Ishikawa (cell line): ENCODE measurements around the gene LIPN.

Source experiments
- CEBPB ChIP-seq: IDR thresholded peaks from 2 replicates; pipeline ENCODE4 v1.6.1; 2012
- CREB1 ChIP-seq: IDR thresholded peaks from 2 replicates; pipeline ENCODE4 v1.6.1; 2012; ENCODE audit warnings: low read depth
- EGR1 ChIP-seq: IDR thresholded peaks from 2 replicates; pipeline ENCODE4 v1.6.1; 2012
- EP300 ChIP-seq: IDR thresholded peaks from 2 replicates; pipeline ENCODE4 v1.6.1; 2012; ENCODE audit warnings: borderline replicate concordance
- FOXM1 ChIP-seq: IDR thresholded peaks from 2 replicates; pipeline ENCODE4 v1.6.1; 2012; ENCODE audit warnings: low read depth, borderline replicate concordance
- MAX ChIP-seq: IDR thresholded peaks from 2 replicates; pipeline ENCODE4 v1.6.1; 2012
- NFIC ChIP-seq: IDR thresholded peaks from 2 replicates; pipeline ENCODE4 v1.6.1; 2012
- RAD21 ChIP-seq: IDR thresholded peaks from 2 replicates; pipeline ENCODE4 v1.6.1; 2012; ENCODE audit warnings: low read depth
- REST ChIP-seq: IDR thresholded peaks from 2 replicates; pipeline ENCODE4 v1.6.1; 2012; ENCODE audit warnings: low read depth, mild to moderate bottlenecking
- TAF1 ChIP-seq: IDR thresholded peaks from 2 replicates; pipeline ENCODE4 v1.6.1; 2012; ENCODE audit warnings: low read depth, mild to moderate bottlenecking
- TCF12 ChIP-seq: IDR thresholded peaks from 2 replicates; pipeline ENCODE4 v1.6.1; 2012; ENCODE audit warnings: low read depth
- TEAD4 ChIP-seq: IDR thresholded peaks from 2 replicates; pipeline ENCODE4 v1.6.1; 2012
- YY1 ChIP-seq: IDR thresholded peaks from 2 replicates; pipeline ENCODE4 v1.6.1; 2012; ENCODE audit warnings: low read depth
- ZBTB7A ChIP-seq: IDR thresholded peaks from 2 replicates; pipeline ENCODE4 v1.6.1; 2012; ENCODE audit warnings: low read depth
- TF ChIP-seq, protein P1 (sequence below): IDR thresholded peaks from 2 replicates; pipeline ENCODE4 v1.6.1; 2012

The LIPN gene

GRCh38 chr10:88820748-88821401 is 61.1 kb downstream of the LIPN start:
- TF ChIP-seq FOXM1 (no peak), TAF1 (no peak), REST (no peak), TCF12 (no peak), EP300 (no peak), NFIC (no peak), ZBTB7A (no peak), RAD21 (no peak), CREB1 (no peak), CEBPB (no peak), YY1 (no peak), EGR1 (no peak), TEAD4 (no peak), MAX (no peak)
- TF ChIP-seq, protein P1, sequence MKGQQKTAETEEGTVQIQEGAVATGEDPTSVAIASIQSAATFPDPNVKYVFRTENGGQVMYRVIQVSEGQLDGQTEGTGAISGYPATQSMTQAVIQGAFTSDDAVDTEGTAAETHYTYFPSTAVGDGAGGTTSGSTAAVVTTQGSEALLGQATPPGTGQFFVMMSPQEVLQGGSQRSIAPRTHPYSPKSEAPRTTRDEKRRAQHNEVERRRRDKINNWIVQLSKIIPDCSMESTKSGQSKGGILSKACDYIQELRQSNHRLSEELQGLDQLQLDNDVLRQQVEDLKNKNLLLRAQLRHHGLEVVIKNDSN = no peak

GRCh38 chr10:88826388-88826787 is 66.6 kb downstream of the LIPN start:
- TF ChIP-seq RAD21 (no peak), TCF12 (no peak), EP300 (no peak), CREB1 (no peak), EGR1 (no peak), CEBPB (no peak), TAF1 (no peak), YY1 (no peak), ZBTB7A (no peak), REST (no peak), NFIC (no peak), MAX (no peak), TEAD4 (no peak), FOXM1 (no peak)
- TF ChIP-seq, protein P1 = no peak

- TF ChIP-seq CEBPB (no peak), REST (no peak), FOXM1 (no peak), EGR1 (no peak), MAX (no peak), YY1 (no peak), RAD21 (no peak), TAF1 (no peak), TEAD4 (no peak), TCF12 (no peak), EP300 (no peak), NFIC (no peak), CREB1 (no peak), ZBTB7A (no peak)
- TF ChIP-seq, protein P1 = no peak
Measured at GRCh38 chr10:88827671-88828070, 67.9 kb downstream of the LIPN start.
